ENCODE data around the gene EHMT1. TPM values are rescaled to one million over a fixed set of nuclear protein-coding genes. Genes with fewer than 3 reads are reported as not detected.
A peak's percentile ranks its signal among the peaks of the same experiment; 100 is the strongest.

EHMT1 gene
- total RNA-seq, 2 experiments from 2014 or later: 80.6 to 87.8 TPM

GRCh38 chr9:137757139-137757538 lies 138.3 kb downstream of the EHMT1 start:
- Histone ChIP-seq H3K36me3 (ENCODE audit: insufficient read depth, low read length) (peaks cover 73% of the 10 kb centered on the region), H3K4me3 (ENCODE audit: low read length) (no peak overlapping the region), H3K27ac (ENCODE audit: low read depth in 1 of 2, low read length in 2 of 2) (peak overlapping the region in 1 of 2 donors; percentile 42), H3K27me3 (ENCODE audit: control insufficient read depth in 1 of 2, insufficient read depth in 2 of 2, low read length in 2 of 2) (no peaks in the 10 kb centered on the region), H3K4me1 (ENCODE audit: insufficient read depth, low read length) (peaks cover 36% of the 10 kb centered on the region), H3K9me3 (ENCODE audit: control insufficient read depth in 1 of 2, insufficient read depth in 1 of 2, low read length in 2 of 2) (peaks cover 0 to 20% of the 10 kb centered on the region in 2 experiments)
- Mint-ChIP-seq H3K4me3 (no peak overlapping the region), H3K36me3 (ENCODE audit: low read depth) (peaks cover 94% of the 10 kb centered on the region), H3K27ac (peak overlapping the region; percentile 74), H3K27me3 (no peaks in the 10 kb centered on the region), H3K4me1 (ENCODE audit: low read depth) (peaks cover 39% of the 10 kb centered on the region), H3K9me3 (no peaks in the 10 kb centered on the region)
- ChIA-PET POLR2A (no interaction called here), CTCF (interaction anchor here (1.4 kb wide), 1 partner anchor 84 kb away, joined by 3 read pairs; no protein-coding TSS in a partner anchor)
- intact Hi-C loops (cut with DNase I, micrococcal nuclease): no loop called here
- no peak for TF ChIP-seq CTCF (IDR thresholded peaks at IDR 0.05)
- DNase-seq (no peak), ATAC-seq (ENCODE audit: poor library complexity) (no peak)

DNA sequence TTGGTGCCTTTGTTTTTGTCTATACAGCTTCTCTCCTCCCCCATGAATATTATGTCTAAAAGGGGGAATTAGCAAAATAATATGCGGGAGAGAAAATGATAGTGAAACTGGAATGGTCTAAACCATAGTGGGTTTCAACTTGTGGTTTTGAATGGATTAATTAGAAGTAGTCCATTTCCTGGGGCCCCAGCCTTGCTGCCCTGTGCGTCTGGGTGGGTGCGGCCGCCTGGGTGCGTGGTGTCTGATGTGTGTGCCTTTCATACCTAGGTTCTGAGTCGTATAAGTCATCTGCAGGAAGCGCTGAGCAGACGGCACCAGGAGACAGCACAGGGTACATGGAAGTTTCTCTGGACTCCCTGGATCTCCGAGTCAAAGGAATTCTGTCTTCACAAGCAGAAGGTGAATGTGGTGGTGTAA lies 138.8 kb downstream of the EHMT1 start:
- Mint-ChIP-seq H3K9me3 (no peaks in the 10 kb centered on the region), H3K27me3 (no peaks in the 10 kb centered on the region), H3K36me3 (ENCODE audit: low read depth) (peaks cover 94% of the 10 kb centered on the region), H3K4me1 (ENCODE audit: low read depth) (peaks cover 44% of the 10 kb centered on the region), H3K4me3 (no peak overlapping the region), H3K27ac (peak overlapping the region; percentile 74)
- peaks cover 0 to 20% of the 10 kb centered on the region in 2 experiments for H3K9me3 ChIP-seq (ENCODE audit: control insufficient read depth in 1 of 2, insufficient read depth in 1 of 2, low read length in 2 of 2)
- ChIA-PET CTCF (interaction anchor here (1.4 kb wide), 1 partner anchor 85 kb away, joined by 3 read pairs; no protein-coding TSS in a partner anchor), POLR2A (no interaction called here)
- no peaks in the 10 kb centered on the region for H3K27me3 ChIP-seq (ENCODE audit: control insufficient read depth in 1 of 2, insufficient read depth in 2 of 2, low read length in 2 of 2)
- H3K4me3 ChIP-seq (ENCODE audit: low read length): no peak overlapping the region
- no peak for TF ChIP-seq CTCF (IDR thresholded peaks at IDR 0.05)
- ATAC-seq (ENCODE audit: poor library complexity) (peak; percentile 46), DNase-seq (peak in 7 of 14 experiments; percentile 15 to 62 (median 37))
- intact Hi-C loops (cut with DNase I, micrococcal nuclease): no loop called here
- peak overlapping the region in 1 of 2 donors; percentile 42 for H3K27ac ChIP-seq (ENCODE audit: low read depth in 1 of 2, low read length in 2 of 2)
- H3K36me3 ChIP-seq (ENCODE audit: insufficient read depth, low read length): peaks cover 73% of the 10 kb centered on the region
- H3K4me1 ChIP-seq (ENCODE audit: insufficient read depth, low read length): peaks cover 36% of the 10 kb centered on the region

- Histone ChIP-seq H3K36me3 (ENCODE audit: insufficient read depth, low read length) (peaks cover 73% of the 10 kb centered on the region), H3K27ac (ENCODE audit: low read depth in 1 of 2, low read length in 2 of 2) (no peak overlapping the region), H3K4me1 (ENCODE audit: insufficient read depth, low read length) (peaks cover 36% of the 10 kb centered on the region), H3K9me3 (ENCODE audit: control insufficient read depth in 1 of 2, insufficient read depth in 1 of 2, low read length in 2 of 2) (peaks cover 0 to 20% of the 10 kb centered on the region in 2 experiments), H3K4me3 (ENCODE audit: low read length) (no peak overlapping the region), H3K27me3 (ENCODE audit: control insufficient read depth in 1 of 2, insufficient read depth in 2 of 2, low read length in 2 of 2) (no peaks in the 10 kb centered on the region)
- H3K27ac Mint-ChIP-seq: peak overlapping the region; percentile 74
- peaks cover 45% of the 10 kb centered on the region for H3K4me1 Mint-ChIP-seq (ENCODE audit: low read depth)
- DNase-seq (no peak), ATAC-seq (ENCODE audit: poor library complexity) (no peak)
- TF ChIP-seq CTCF (IDR thresholded peaks at IDR 0.05): no peak
- no peaks in the 10 kb centered on the region for H3K9me3 Mint-ChIP-seq
- intact Hi-C loops (cut with DNase I, micrococcal nuclease): no loop called here
- ChIA-PET POLR2A (no interaction called here), CTCF (interaction anchor here (1.4 kb wide), 1 partner anchor 85 kb away, joined by 3 read pairs; no protein-coding TSS in a partner anchor)
- no peak overlapping the region for H3K4me3 Mint-ChIP-seq
- no peaks in the 10 kb centered on the region for H3K27me3 Mint-ChIP-seq
- H3K36me3 Mint-ChIP-seq (ENCODE audit: low read depth): peaks cover 94% of the 10 kb centered on the region
These were observed 139.3 kb downstream of the EHMT1 start for GRCh38 chr9:137758067-137758466.

Measured in CD4-positive, alpha-beta T cell (primary cell).